Activated CD8-positive, alpha-beta T cell treated with anti-CD3 and anti-CD28 coated beads, Interleukin-2, amount 10 ng/mL, durations not matched to agents 7 days and 5 days (primary cell): Measurements from ENCODE around the gene QSOX2. TPM values are rescaled to one million over a fixed set of nuclear protein-coding genes. Genes with fewer than 3 reads are reported as not detected.

Experiments
- ATAC-seq: fragments of 150-1000 bp; cut with Tn5 transposase; one replicate; pipeline ENCODE4 v1.10.0; 2021; ENCODE audit warnings: moderate library complexity
- CTCF ChIA-PET: fragments of 350-600 bp; sonication (Branson Sonifier 250); formaldehyde crosslinking; loops from one replicate; lab custom pipeline; 2021; ENCODE audit warnings: antibody characterized with exemption; lab: Charles Lee
- POLR2A ChIA-PET: fragments of 350-600 bp; sonication (Branson Sonifier 250); formaldehyde crosslinking; loops from one replicate; lab custom pipeline; 2021; ENCODE audit warnings: antibody characterized with exemption; lab: Charles Lee
- DNase-seq: peaks from one replicate; pipeline ENCODE4 v3.0.0-alpha.2; 2020
- H3K27ac Mint-ChIP-seq: one replicate; pipeline ENCODE4 v1.8.0; 2021; ENCODE audit warnings: mild to moderate bottlenecking, mixed read lengths
- H3K27me3 Mint-ChIP-seq: one replicate; pipeline ENCODE4 v1.8.0; 2021; ENCODE audit warnings: low read depth, mixed read lengths
- H3K36me3 Mint-ChIP-seq: one replicate; pipeline ENCODE4 v1.8.0; 2021; ENCODE audit warnings: low read depth, mixed read lengths
- H3K4me1 Mint-ChIP-seq: one replicate; pipeline ENCODE4 v1.8.0; 2021; ENCODE audit warnings: low read depth, mixed read lengths
- H3K4me3 Mint-ChIP-seq: one replicate; pipeline ENCODE4 v1.8.0; 2021; ENCODE audit warnings: mild to moderate bottlenecking, mixed read lengths
- H3K9me3 Mint-ChIP-seq: one replicate; pipeline ENCODE4 v1.8.0; 2022; ENCODE audit warnings: mixed read lengths; ENCODE audit not compliant: insufficient read depth
- total RNA-seq, 2 experiments: library from RNA; stranded (reverse); gene quantifications; one replicate each; pipeline ENCODE4 v1.2.3, GENCODE V29; 2021

QSOX2 gene
- total RNA-seq, 2 experiments from 2014 or later, result 11.4 to 12.6 TPM

DNA sequence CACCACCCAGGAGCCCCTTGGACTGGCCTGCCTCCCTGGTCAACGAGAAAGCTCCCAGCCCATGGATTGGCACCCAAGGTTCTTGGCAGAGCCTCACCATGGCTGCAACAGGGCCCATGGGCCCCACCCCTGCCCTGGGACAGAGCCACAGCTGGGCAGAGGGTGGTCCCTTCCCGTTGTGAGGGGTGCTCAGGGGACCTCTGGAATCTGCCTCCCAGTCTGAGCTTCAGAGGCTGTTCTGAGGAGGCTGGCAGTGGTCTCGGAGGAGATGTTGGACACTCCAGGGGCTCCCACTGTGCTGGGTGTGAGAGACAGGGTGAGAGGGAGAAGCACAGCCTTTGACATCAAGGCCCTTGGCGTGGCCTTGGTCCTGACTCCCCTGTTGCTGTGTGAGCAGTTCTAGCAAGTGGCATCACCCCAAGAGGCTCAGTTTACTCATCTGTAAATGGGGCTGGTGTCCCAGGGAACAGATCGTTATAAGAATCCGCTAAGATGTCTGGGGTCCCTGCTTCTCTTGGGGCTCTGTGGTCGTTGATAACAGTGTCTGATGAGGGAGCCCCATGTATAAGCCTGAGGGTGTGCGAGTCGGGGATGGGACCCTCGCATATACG lies 73.7 kb downstream of the QSOX2 start:
- ATAC-seq (no peak), DNase-seq (no peak)
- Mint-ChIP-seq H3K9me3 (no peaks in the 10 kb centered on the region), H3K27me3 (peaks cover 2% of the 10 kb centered on the region), H3K27ac (no peak overlapping the region), H3K4me3 (no peak overlapping the region), H3K4me1 (no peaks in the 10 kb centered on the region), H3K36me3 (no peaks in the 10 kb centered on the region)
- CTCF ChIA-PET, result interaction anchor here (1.1 kb wide), 1 partner anchor 13 kb away, joined by 3 read pairs; no protein-coding TSS in a partner anchor
- POLR2A ChIA-PET, result no interaction called here

DNA sequence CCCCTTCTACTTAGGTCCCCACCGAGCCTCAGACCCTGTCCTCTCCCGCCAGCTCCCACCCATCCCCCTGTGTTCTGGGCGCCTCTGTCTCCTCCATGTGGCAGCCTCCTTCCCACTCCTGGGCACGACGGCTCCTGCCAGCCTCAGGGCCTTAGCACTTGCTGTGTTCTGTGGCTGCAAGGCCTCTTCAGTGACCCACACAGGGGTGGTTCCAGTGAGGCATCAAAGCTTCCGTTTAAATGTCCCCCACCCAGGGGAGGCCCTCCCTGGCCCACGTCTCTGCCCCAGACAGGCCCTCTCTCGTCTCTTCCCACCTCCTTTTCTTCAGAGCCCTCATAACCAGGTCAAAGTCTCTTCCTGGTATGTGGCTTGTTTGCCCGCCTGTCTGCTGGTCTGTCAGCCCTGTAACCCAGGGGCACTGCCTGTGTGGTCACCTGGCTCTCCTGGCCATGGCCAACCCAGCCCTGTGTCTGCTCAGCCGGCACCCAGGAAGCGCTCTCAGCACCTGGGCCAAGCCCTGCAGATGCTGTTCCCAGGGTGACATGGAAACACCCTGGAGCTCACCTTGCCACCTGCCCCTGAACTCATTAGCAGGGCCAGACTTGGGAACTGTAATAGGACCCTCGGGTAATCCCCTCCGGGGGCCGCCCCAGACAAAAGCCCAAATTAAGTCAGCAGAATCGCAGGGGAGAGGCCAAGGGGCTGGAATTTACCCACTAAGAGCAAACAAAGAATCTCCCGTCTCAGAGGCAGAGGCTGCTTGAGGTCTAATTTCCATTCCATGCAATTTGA lies 74.4 kb downstream of the QSOX2 start:
- Mint-ChIP-seq H3K36me3 (no peaks in the 10 kb centered on the region), H3K4me1 (no peaks in the 10 kb centered on the region), H3K4me3 (no peak overlapping the region), H3K27me3 (peaks cover 2% of the 10 kb centered on the region), H3K27ac (no peak overlapping the region), H3K9me3 (no peaks in the 10 kb centered on the region)
- no peak for DNase-seq
- POLR2A ChIA-PET, result no interaction called here
- CTCF ChIA-PET, result interaction anchor here (0.7 kb wide), 1 partner anchor 96 kb away, joined by 9 read pairs; no protein-coding TSS in a partner anchor
- ATAC-seq, result no peak

DNA sequence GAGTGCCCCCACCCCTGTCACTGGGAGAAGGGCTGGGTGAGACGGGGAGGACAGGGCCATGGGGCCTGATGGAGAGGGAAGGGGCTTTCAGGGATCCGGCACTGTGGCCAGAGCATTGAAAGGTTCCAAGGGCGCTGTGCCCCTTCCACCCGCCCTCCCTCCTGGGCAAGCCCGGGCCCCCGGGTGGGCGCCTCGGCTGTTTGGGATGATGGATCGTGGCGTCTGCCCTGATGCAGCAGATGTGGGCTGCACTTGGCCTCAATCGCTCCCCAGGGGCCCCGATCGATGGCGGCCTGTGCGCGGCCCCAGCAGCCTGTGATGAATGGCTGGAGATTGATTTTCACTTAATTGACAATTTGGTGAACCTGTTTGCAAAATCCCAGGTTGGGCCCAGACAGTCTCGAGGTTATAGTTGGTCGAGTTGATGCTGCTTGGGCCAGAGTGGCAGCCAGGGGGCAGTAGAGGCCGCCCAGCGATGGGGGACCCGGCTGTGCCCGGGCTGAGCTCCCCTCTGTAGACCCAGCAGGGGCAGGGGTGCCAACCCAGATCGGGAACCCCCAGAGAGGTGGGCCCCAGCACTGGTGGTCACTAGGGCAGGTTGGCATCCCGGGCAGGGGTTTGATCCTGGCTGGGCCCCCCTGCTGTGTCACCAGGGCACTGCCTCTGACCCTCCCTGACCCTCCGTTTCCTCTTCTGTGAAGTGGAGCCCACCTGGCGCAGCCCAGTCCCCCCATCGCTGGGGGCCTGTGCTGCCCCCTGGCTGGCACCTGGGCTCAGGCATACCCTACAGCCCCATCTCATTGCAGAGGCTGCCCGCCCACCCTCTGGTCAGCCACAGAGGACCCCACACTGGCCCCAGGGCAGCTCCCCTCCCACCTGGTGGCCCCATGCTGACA lies 75.4 kb downstream of the QSOX2 start:
- ATAC-seq (peak; percentile 78), DNase-seq (peak; percentile 61)
- Mint-ChIP-seq H3K4me1 (no peaks in the 10 kb centered on the region), H3K27ac (no peak overlapping the region), H3K36me3 (no peaks in the 10 kb centered on the region), H3K4me3 (no peak overlapping the region), H3K27me3 (peaks cover 2% of the 10 kb centered on the region), H3K9me3 (no peaks in the 10 kb centered on the region)
- POLR2A ChIA-PET, result no interaction called here
- CTCF ChIA-PET, result interaction anchor here (0.7 kb wide), 1 partner anchor 97 kb away, joined by 9 read pairs; no protein-coding TSS in a partner anchor

DNA sequence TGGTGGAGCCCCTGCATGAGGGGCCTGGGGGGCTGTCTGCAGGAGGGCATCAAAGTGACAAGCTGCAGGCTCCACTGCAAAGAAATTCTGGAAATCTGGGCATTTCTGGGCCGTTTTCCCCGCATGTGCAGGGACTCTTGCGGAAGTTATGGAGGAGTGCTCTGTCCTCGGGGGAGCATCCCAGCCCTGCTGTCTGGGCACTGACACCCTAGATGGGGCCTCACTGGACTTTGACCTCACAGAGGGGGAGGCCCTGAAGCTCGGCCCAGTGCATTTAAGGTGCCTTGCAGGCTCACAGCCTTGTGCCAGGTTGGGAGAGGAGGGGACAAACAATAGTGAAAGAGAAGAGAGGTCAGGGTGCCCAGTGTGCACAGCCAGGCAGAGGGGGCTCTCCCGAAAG lies 76.1 kb downstream of the QSOX2 start:
- CTCF ChIA-PET, result no interaction called here
- Mint-ChIP-seq H3K4me1 (no peaks in the 10 kb centered on the region), H3K27ac (no peak overlapping the region), H3K9me3 (no peaks in the 10 kb centered on the region), H3K4me3 (no peak overlapping the region), H3K36me3 (no peaks in the 10 kb centered on the region), H3K27me3 (peaks cover 4% of the 10 kb centered on the region)
- no peak for ATAC-seq
- POLR2A ChIA-PET, result no interaction called here
- DNase-seq, result no peak

DNA sequence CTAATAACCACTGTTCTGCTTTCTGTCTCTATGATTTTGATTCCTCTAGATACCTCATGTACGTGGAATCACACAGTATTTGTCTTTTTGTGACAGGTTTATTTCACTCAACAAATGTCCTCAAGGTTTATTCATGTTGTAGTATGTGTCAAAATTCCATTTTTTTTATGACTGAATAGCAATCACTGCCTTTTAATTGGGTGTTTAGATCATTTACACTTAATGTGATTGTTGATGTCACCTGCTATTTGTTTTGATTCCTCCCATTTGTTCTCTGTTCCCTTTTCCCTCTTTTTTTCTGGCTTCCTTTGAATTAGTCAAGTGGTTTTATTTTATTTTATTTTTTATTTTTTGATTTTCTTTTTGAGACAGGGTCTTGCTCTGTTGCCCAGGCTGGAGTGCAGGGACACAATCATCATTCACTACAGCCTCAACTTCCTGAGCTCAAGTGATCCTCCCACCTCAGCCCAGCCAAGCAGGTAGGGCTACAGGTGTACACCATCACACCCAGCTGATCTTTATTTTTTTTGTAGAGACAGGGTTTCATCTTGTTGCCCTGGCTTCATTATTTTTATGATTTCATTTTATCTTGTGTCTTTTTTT lies 82.3 kb downstream of the QSOX2 start:
- ChIA-PET POLR2A (no interaction called here), CTCF (no interaction called here)
- H3K4me3 Mint-ChIP-seq, result no peak overlapping the region
- H3K27ac Mint-ChIP-seq, result no peak overlapping the region
- peaks cover 6% of the 10 kb centered on the region for H3K27me3 Mint-ChIP-seq
- no peaks in the 10 kb centered on the region for H3K9me3 Mint-ChIP-seq
- no peaks in the 10 kb centered on the region for H3K4me1 Mint-ChIP-seq
- DNase-seq, result no peak
- no peaks in the 10 kb centered on the region for H3K36me3 Mint-ChIP-seq
- no peak for ATAC-seq

DNA sequence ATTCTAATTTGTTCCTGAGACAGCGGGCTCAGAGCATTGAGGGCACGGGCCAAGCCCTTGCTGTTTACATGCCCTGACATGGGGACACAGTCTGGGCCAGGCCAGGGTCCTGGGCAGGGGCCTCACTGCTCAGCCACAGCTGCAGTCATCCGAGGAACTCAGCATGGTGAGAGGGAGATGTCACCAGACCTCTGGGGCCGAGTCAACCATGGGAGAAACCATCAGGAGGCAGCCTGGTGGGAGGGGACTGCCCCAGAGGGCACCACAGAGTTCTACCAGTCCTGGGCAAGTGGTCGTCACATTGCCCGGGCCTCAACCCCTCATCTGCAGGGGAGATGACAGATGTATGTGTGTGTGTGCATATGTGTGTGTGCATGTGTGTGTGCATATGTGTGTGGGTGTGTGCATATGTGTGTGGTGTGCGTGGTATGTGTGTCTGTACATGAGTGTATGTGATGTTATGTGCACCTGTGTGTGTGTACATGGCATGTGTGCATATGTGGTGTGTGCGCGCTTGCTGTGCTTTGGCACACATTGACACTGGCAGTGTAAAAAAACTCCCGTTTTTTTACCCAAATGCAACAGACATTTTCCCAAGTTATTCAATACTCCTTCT lies 84.5 kb downstream of the QSOX2 start:
- Mint-ChIP-seq H3K36me3 (no peaks in the 10 kb centered on the region), H3K27ac (no peak overlapping the region), H3K27me3 (peaks cover 5% of the 10 kb centered on the region), H3K4me1 (no peaks in the 10 kb centered on the region), H3K9me3 (no peaks in the 10 kb centered on the region), H3K4me3 (no peak overlapping the region)
- no peak for DNase-seq
- CTCF ChIA-PET, result no interaction called here
- POLR2A ChIA-PET, result no interaction called here
- ATAC-seq, result no peak

DNA sequence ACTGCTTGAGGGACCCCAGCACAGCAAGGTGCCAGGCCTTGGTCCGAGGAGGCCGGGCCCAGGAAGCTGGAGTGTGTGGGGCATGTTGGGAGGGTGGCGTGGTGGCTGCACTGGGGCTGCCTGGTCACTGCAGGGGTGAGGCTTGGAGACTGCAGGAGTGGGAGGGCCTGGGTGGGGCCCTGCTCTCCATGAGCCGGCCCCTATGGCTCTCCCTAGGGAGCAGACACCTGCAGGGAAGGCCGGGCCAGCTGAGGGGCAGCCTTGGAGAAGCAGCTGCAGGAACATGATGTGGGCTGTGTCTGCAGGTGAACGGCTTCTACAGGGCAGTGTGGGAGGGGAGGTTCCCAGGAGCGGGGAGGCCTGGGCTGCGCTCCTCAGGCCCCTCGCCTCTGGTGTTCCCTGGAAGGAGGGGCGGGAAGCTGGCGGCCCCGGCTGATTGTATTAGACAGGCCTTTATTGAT lies 85.2 kb downstream of the QSOX2 start:
- H3K9me3 Mint-ChIP-seq, result no peaks in the 10 kb centered on the region
- no peak overlapping the region for H3K4me3 Mint-ChIP-seq
- H3K4me1 Mint-ChIP-seq, result no peaks in the 10 kb centered on the region
- ChIA-PET CTCF (no interaction called here), POLR2A (no interaction called here)
- DNase-seq (no peak), ATAC-seq (no peak)
- no peak overlapping the region for H3K27ac Mint-ChIP-seq
- peaks cover 5% of the 10 kb centered on the region for H3K27me3 Mint-ChIP-seq
- no peaks in the 10 kb centered on the region for H3K36me3 Mint-ChIP-seq

DNA sequence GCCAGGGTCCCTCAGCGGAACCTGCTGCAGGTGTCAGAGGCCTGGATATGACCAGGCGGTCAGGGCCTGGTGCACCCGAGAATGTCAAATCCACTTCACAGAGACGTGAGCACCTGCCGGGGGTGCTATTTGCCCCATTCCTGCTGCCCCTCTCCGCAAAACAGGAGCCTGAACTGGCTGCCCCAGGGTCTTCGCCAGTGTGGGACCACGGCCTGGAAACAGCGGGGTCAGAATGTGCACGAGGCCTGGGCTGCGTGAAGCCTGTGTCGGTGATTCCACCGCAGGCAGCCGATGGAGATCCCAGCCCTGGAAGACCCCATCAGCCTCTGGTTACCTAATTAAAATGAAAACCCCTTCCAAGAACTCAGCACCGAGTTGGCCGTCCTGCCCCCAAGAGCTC lies 85.8 kb downstream of the QSOX2 start:
- POLR2A ChIA-PET, result no interaction called here
- Mint-ChIP-seq H3K9me3 (no peaks in the 10 kb centered on the region), H3K4me3 (no peak overlapping the region), H3K27ac (no peak overlapping the region), H3K27me3 (peaks cover 4% of the 10 kb centered on the region), H3K36me3 (no peaks in the 10 kb centered on the region), H3K4me1 (no peaks in the 10 kb centered on the region)
- CTCF ChIA-PET, result no interaction called here
- DNase-seq (no peak), ATAC-seq (no peak)

DNA sequence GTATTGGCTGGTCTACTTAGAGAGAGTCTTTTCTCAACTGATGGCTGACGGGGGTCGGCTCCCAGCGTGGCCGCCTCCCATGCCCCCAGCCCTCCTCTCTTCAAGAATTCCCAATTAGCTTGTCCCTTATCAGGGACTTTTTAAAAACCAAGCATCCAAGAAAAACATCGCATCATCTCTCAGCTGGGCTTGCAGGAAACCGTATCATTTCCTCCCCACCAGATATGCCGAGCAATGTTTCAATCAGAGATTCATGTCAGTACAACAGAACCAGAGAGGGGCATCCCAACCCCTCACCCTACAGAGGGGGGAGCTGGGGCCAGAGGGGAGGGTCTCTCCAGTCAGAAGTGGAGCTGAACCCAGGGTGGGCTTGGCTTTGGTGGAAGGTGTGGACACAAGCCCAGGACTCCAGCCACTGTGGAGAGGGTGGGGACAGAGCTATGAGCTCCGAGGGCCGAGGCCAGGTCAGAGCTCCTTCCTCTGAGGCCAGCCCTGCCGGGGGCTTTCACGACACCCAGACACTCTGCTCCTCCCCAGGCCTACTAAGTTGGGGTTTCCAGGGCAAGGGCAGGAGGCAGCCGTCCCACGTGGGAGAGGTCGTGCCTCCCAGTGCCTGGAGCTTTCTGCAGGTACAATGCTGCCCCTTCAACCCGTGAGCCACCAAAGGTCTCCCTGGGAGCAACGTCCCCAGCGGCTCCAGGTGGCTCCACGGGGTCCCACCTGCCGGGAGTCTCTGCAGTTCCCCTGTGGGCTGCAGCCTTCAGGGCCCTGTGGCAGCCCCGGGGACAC lies 87.9 kb downstream of the QSOX2 start:
- no peaks in the 10 kb centered on the region for H3K36me3 Mint-ChIP-seq
- H3K9me3 Mint-ChIP-seq, result no peaks in the 10 kb centered on the region
- DNase-seq, result no peak
- ATAC-seq, result no peak
- H3K4me3 Mint-ChIP-seq, result no peak overlapping the region
- H3K4me1 Mint-ChIP-seq, result no peaks in the 10 kb centered on the region
- H3K27me3 Mint-ChIP-seq, result no peaks in the 10 kb centered on the region
- ChIA-PET CTCF (no interaction called here), POLR2A (no interaction called here)
- no peak overlapping the region for H3K27ac Mint-ChIP-seq
